Stimulated activated CD8-positive, alpha-beta memory T cell treated with anti-CD3 and anti-CD28 coated beads, Interleukin-12 subunit alpha, Interleukin-12 subunit beta, amount 100 ng/mL, for 24 hours (primary cell): Measurements from ENCODE around the gene MYO3B.
"Not testable (repeated sequence)": the region's sequence is repeated elsewhere in the genome, so short reads cannot be mapped to it uniquely, and the experiment has no call there.

Source experiments
- DNase-seq: peaks from one replicate; pipeline ENCODE4 v3.0.0-alpha.2; 2020; ENCODE audit errors: extremely low read depth

MYO3B gene

GRCh38 chr2:170339750-170340692, 162.1 kb downstream of the MYO3B start:
- DNase-seq = no peak

GRCh38 chr2:170340693-170341068, 162.7 kb downstream of the MYO3B start:
- DNase-seq = no peak

- DNase-seq = no peak
Observed at GRCh38 chr2:170341684-170342623, 164.0 kb downstream of the MYO3B start.

- DNase-seq = no peak
Observed at GRCh38 chr2:170344663-170345346, 166.9 kb downstream of the MYO3B start.

GRCh38 chr2:170345607-170346006, 167.7 kb downstream of the MYO3B start:
- DNase-seq = no peak

GRCh38 chr2:170349269-170349668, 171.3 kb downstream of the MYO3B start:
- not testable (repeated sequence) for DNase-seq

GRCh38 chr2:170350929-170351826, 173.2 kb downstream of the MYO3B start:
- no peak for DNase-seq

GRCh38 chr2:170353723-170354122, 175.8 kb downstream of the MYO3B start:
- no peak for DNase-seq

- DNase-seq = no peak
Observed at GRCh38 chr2:170354388-170354787, 176.4 kb downstream of the MYO3B start.

GRCh38 chr2:170354855-170355780, 177.2 kb downstream of the MYO3B start:
- no peak for DNase-seq

- DNase-seq = no peak
Observed at GRCh38 chr2:170359466-170359865, 181.5 kb downstream of the MYO3B start.

GRCh38 chr2:170360546-170361089, 182.7 kb downstream of the MYO3B start:
- no peak for DNase-seq

- peak; percentile 20 for DNase-seq
Observed at GRCh38 chr2:170361090-170361936, 183.4 kb downstream of the MYO3B start.

GRCh38 chr2:170362313-170362870, 184.4 kb downstream of the MYO3B start:
- no peak for DNase-seq

- DNase-seq = no peak
Observed at GRCh38 chr2:170362871-170363631, 185.1 kb downstream of the MYO3B start.

GRCh38 chr2:170365003-170365402, 187.1 kb downstream of the MYO3B start:
- no peak for DNase-seq

- DNase-seq = no peak
Observed at GRCh38 chr2:170365686-170366085, 187.7 kb downstream of the MYO3B start.
